SW 1271 (cell line): Measurements from ENCODE around the gene FA2H.
"Not testable (repeated sequence)": the region's sequence is repeated elsewhere in the genome, so short reads cannot be mapped to it uniquely, and the experiment has no call there.

Experiments used
- DNase-seq, 2 experiments: peaks; one replicate each; lab custom pipeline; 2025; lab: John Stamatoyannopoulos, UW

Gene FA2H

GRCh38 chr16:74774223-74775139, at the start of gene FA2H:
Gene FA2H, minus strand, starts transcription at chr16:74774820. Its CDS starts 65 bp downstream, at chr16:74774755.
- DNase-seq, result peak in 1 of 2 experiments; percentile 36

GRCh38 chr16:74817851-74818250, 43.2 kb upstream of the FA2H start:
- no peak for DNase-seq

- DNase-seq, result peak; percentile 29 to 49
Observed at GRCh38 chr16:74813109-74813641, 38.6 kb upstream of the FA2H start.

- DNase-seq, result no peak
Observed at GRCh38 chr16:74811911-74812310, 37.3 kb upstream of the FA2H start.

GRCh38 chr16:74811216-74811615, 36.6 kb upstream of the FA2H start:
- DNase-seq, result not testable (repeated sequence)

GRCh38 chr16:74807052-74807646, 32.5 kb upstream of the FA2H start:
- no peak for DNase-seq

GRCh38 chr16:74800216-74800871, 25.7 kb upstream of the FA2H start:
- no peak for DNase-seq

GRCh38 chr16:74797414-74797813, 22.8 kb upstream of the FA2H start:
- DNase-seq, result no peak

- DNase-seq, result no peak
Observed at GRCh38 chr16:74795104-74795503, 20.5 kb upstream of the FA2H start.

GRCh38 chr16:74794668-74795067, 20.0 kb upstream of the FA2H start:
- DNase-seq, result no peak

GRCh38 chr16:74793571-74793970, 19.0 kb upstream of the FA2H start:
- no peak for DNase-seq

GRCh38 chr16:74792225-74792624, 17.6 kb upstream of the FA2H start:
- no peak for DNase-seq

GRCh38 chr16:74791749-74792148, 17.1 kb upstream of the FA2H start:
- not testable (repeated sequence) for DNase-seq

GRCh38 chr16:74788108-74788507, 13.5 kb upstream of the FA2H start:
- no peak for DNase-seq

GRCh38 chr16:74785031-74785430, 10.4 kb upstream of the FA2H start:
- DNase-seq, result no peak

- DNase-seq, result no peak
Observed at GRCh38 chr16:74778646-74779045, 4.0 kb upstream of the FA2H start.

- DNase-seq, result no peak
Observed at GRCh38 chr16:74776926-74777325, 2.3 kb upstream of the FA2H start.

GRCh38 chr16:74775255-74775654, 635 bp upstream of the FA2H start:
- DNase-seq, result no peak

GRCh38 chr16:74773446-74774222, 986 bp downstream of the FA2H start:
- DNase-seq, result no peak

- DNase-seq, result no peak
Observed at GRCh38 chr16:74771656-74772315, 2.8 kb downstream of the FA2H start.

GRCh38 chr16:74770831-74771526, 3.6 kb downstream of the FA2H start:
- DNase-seq, result no peak
